NCI-H2171 treated with DMSO at 0.1 percent for 48 hours (cell line): ENCODE data around the gene CD320.
"Not testable (repeated sequence)": the region's sequence is repeated elsewhere in the genome, so short reads cannot be mapped to it uniquely, and the experiment has no call there.

ENCODE experiments used
- DNase-seq: peaks from one replicate; lab custom pipeline; 2025; lab: John Stamatoyannopoulos, UW

The CD320 gene

GRCh38 chr19:8308891-8309291, 733 bp upstream of the CD320 start:
- no peak for DNase-seq

DNA sequence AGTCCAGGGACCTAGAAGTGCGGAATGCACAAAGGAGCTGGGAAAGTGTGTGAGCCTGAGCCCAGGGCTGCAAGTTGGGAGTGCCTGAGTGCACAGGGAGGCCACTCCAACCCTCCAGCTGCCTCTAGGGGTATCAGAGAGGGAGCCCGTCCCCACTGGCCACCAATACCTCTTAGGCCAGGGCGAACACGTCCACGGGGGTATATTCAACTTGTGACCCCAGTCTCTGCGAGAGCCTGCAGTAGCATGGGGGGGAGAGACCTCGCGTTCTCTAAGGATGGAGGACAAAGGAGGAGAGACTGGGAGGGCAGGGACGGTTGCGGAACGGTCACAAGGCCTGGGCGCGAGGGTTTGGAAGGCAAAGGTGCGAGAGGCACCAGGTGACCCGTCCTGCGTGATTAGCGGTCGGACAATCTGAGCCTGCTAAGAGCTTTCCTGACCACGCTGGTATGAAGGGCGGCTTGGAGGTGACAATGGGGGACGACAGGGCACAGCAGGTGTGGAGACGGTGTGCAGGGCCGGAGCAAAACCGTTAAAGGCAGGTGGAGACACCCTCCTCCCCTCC, 676 bp downstream of the CD320 start:
- DNase-seq, result no peak

DNA sequence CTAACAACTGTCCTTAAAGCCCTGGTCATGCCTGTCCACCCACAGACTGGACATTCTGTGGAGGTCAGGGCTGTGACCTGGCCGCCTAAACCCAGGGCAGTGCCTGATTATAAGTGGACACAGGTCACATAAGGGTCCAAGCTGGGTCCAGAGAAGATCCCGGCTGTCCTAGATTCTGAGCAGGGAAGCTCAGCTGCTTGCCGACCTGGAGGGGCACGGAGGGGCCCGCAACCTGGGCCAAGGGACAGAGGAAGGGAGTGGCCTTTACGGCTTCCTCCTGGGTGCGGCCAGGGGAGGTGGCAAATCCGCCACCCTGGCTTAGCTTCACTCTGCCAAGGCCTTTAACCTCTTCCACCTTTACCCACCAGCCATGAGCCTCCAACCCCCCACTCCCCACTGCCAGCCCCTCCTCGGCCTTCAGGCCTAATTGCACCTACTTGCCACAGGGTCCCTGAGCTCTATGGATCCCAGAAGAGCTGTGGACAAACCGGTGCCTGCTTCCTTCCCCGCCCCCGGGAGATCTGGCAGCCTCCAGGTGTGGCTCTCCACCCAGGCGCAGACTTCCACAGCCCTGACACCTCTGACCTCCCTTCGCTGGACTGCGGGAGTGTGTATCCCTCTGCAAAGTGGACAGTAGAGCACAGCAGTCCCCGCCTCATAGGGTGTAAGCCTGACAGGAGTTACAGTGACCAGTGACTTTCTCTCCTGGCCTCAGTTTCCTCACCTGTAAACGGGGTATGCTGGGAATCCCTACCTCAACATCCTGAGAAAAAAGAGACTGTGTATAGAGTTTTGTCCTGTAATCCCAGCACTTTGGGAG, 1.7 kb downstream of the CD320 start:
- no peak for DNase-seq

- no peak for DNase-seq
Observed at GRCh38 chr19:8305798-8306197, 2.4 kb downstream of the CD320 start.

GRCh38 chr19:8304841-8305621, 3.1 kb downstream of the CD320 start:
- no peak for DNase-seq

GRCh38 chr19:8302734-8303133, 5.4 kb downstream of the CD320 start:
- DNase-seq, result no peak

GRCh38 chr19:8302357-8302691, 5.8 kb downstream of the CD320 start:
- DNase-seq, result no peak

DNA sequence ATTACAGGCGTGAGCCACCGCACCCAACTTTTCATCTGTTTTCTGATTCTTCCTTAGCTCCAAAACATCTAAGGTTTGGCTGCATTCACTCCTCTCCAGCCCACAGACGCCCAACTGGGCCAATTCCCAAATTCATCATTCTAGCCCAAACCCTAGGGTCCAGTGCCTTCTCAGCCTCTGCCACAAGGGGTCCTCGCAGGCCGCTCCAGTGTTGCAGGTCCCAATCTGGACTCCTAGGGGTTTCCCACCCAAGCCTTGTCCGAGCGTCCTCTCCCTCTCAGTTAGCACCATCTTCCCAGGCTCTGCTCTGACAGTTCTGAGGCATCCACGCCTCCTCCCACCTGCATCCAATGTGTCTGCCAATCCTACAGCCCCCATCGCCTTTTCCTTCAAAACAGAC, 16.8 kb downstream of the CD320 start:
- DNase-seq, result not testable (repeated sequence)

- not testable (repeated sequence) for DNase-seq
Observed at GRCh38 chr19:8276508-8276907, 31.6 kb downstream of the CD320 start.

DNA sequence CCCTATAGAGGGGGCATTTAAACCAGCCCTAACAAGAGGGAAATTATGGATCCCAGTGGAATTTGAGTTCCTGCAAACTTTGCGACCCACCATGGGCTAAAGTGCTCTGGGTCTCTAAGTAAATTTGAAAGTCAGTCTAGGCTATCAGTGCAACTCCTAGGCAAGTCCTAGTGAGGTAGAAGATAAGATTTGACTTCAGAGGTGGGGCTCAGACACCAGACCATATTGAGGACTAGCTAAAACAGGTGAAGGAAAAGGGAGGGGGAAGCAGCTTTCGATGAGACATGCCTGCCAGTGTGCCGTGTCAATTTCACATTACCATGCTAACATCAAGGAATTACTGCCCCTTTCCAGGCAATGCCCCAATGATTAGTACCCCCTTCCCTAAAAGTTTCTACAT, 38.4 kb downstream of the CD320 start:
- DNase-seq, result no peak

- no peak for DNase-seq
Observed at GRCh38 chr19:8265872-8266271, 42.3 kb downstream of the CD320 start.

GRCh38 chr19:8264248-8264647, 43.9 kb downstream of the CD320 start:
- DNase-seq, result not testable (repeated sequence)

- DNase-seq, result no peak
Observed at GRCh38 chr19:8262431-8262830, 45.7 kb downstream of the CD320 start.

- no peak for DNase-seq
Observed at GRCh38 chr19:8261881-8262280, 46.3 kb downstream of the CD320 start.

DNA sequence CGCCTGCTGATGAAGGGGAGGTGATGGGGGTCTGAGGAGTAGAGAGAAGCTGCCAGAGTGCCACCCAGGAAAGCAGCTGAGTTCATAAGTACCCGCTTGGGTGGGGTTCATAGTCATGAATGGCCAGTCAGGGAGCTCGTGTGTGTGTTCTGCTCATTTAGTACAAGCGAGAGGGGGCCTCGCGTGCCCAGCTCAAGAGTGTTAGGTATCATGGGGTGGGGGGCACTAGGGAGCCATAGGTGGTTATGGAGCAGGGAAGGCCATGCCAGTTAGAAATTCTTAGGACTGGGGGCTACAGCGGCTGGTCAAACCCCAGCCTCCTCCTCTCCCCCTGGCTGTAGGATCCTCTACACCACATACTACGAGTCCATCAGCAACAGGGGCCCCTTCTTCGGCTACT, 46.8 kb downstream of the CD320 start:
- DNase-seq, result no peak

- DNase-seq, result no peak
Observed at GRCh38 chr19:8259922-8260247, 48.3 kb downstream of the CD320 start.

DNA sequence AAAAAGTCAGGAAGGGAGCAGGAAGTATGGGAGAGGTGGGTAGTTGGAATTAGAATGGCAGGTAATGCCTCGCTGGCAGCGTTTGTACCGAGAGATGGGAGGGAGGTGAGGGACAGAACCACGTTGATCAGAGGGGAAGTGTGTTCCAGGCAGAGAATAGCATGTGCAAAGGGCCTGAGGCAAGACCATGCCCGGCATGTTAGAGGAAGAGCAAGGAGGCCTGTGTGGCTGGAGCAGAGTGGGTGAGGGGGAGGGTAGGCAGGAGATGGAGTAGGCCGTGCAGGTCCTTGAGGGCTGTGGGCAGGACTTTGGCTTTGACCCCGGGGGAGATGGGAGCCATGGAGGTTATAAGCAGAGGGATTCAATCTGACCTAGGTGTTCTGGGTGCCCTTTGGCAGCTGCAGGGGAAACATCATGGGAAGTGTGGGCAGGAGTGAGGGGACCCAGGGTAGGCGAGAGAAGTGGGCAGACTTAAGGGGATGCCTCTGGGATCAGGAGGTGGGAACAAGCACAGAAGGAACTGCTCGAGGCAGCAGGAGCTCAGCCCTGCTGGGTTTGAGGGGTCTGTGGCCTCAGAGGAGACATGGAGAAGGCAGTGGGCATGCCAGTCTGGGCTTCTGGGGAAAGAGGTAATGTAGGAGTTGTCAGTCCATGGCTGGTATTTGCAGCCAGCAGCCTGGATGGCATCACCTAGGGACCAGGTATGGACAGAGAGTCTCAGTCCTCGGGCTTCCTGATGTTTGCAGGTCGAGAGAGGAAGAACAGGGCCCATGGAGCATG, 48.8 kb downstream of the CD320 start:
- DNase-seq, result no peak

DNA sequence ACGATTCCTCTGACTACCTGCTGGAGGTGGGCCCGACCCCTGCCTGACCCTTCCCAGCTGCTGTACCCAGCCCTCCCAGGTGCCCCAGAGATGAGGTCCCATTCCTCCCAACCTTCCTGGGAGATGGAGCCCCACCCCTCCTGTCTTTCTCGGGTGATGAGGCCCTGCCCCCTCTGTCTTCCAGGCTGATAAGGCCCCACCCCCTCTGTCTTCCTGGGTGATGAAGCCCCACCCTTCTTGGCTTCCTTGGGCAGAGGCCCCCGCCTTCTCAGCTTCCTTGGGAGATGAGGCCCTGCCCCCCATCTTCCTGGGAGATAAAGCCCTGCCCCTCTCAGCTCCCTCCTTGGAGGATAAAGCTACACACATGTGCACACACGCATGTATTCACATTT, 51.1 kb downstream of the CD320 start:
- no peak for DNase-seq

DNA sequence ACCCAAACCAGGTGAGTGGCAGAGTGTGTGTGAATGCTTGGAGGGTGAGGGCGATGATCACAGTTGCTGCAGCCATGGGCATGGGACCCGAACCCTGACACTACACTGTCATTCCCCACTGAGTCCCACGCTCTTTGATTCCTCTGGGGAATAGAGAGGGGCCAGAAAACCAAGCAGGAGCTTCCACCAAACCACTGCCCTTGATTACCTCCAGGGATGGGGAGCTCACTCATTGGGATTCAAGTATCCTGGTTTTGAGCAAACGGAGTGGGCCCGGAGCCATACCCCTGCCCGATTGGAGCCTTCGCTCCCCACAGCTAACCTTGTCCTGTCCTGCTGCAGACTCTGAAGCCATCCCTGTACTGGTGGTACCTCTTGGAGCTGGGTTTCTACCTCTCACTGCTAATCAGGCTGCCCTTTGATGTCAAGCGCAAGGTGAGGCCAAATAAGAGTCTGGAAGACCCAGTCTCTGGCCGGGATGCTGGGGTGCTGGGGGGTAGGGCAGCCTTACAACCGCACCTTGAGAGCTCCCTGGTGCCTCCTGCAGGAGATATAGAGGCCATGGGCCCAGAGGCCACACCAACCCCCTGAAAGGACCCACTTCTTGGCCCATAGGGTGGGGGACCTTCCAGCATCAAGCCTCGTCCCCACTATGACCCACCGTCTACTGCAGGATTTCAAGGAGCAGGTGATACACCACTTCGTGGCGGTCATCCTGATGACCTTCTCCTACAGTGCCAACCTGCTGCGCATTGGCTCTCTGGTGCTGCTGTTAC, 51.7 kb downstream of the CD320 start:
- no peak for DNase-seq

GRCh38 chr19:8255426-8256125, 52.6 kb downstream of the CD320 start:
- no peak for DNase-seq
